Endothelial cell of umbilical vein (primary cell): ENCODE results near the gene DLGAP1. TPM values are rescaled to one million over a fixed set of nuclear protein-coding genes. Genes with fewer than 3 reads are reported as not detected.
A peak's percentile ranks its signal among the peaks of the same experiment; 100 is the strongest.

ENCODE experiments used
- BruUV-seq: library from RNA; stranded (reverse); fragments of 400-500 nt; replicated peaks from 2 replicates; lab custom pipeline; 2021; lab: Mats Ljungman, UMichigan
- CTCF ChIA-PET: fragments of 300-600, 350-600 bp; sonication (Branson Sonifier 250); formaldehyde crosslinking; loops from one replicate; lab custom pipeline; 2021; ENCODE audit warnings: antibody characterized with exemption, inconsistent platforms; lab: Charles Lee
- POLR2A ChIA-PET: fragments of 300-600, 350-600 bp; sonication (Branson Sonifier 250); formaldehyde crosslinking; loops from one replicate; lab custom pipeline; 2021; ENCODE audit warnings: antibody characterized with exemption, inconsistent platforms; lab: Charles Lee
- DNase-seq: peaks from one replicate; pipeline ENCODE4 v3.0.0-alpha.2; 2011; ENCODE audit warnings: low read depth, low spot score
- FAIRE-seq: peaks from 2 replicates; lab custom pipeline; 2011; peaks lifted over from hg19 to GRCh38; lab: Jason Lieb, UNC
- H2AFZ ChIP-seq: 2 replicates; pipeline ENCODE4 v1.6.0; 2012; ENCODE audit warnings: low read depth, low read length, control low read depth, inconsistent platforms
- H3K27ac ChIP-seq: 2 replicates; pipeline ENCODE4 v1.5.1; 2011; ENCODE audit warnings: low read depth, mild to moderate bottlenecking, control low read depth, low read length, moderate library complexity; ENCODE audit not compliant: insufficient read depth
- H3K27me3 ChIP-seq, 2 experiments: 2 replicates each; pipeline versions ENCODE4 v1.6.0 to v1.6.1; 2011; ENCODE audit warnings: low read length in 2 of 2, mixed read lengths in 1 of 2; ENCODE audit not compliant: control insufficient read depth in 2 of 2, insufficient read depth in 2 of 2
- H3K36me3 ChIP-seq, 2 experiments: 2 replicates in 1 of 2; 3 replicates in 1 of 2; pipeline ENCODE4 v1.5.1; 2011; ENCODE audit warnings: low read length in 2 of 2, mild to moderate bottlenecking in 1 of 2, moderate library complexity in 1 of 2; ENCODE audit not compliant: control insufficient read depth in 2 of 2, insufficient read depth in 2 of 2; ENCODE audit errors: extremely low read depth in 1 of 2
- H3K4me1 ChIP-seq: 3 replicates; pipeline ENCODE4 v1.5.1; 2011; ENCODE audit warnings: mild to moderate bottlenecking, low read length; ENCODE audit not compliant: control insufficient read depth, insufficient read depth; ENCODE audit errors: extremely low read depth
- H3K4me2 ChIP-seq: 2 replicates; pipeline ENCODE4 v1.6.1; 2011; ENCODE audit warnings: low read length, control low read depth, mixed read lengths; ENCODE audit not compliant: insufficient read depth
- H3K4me3 ChIP-seq, 3 experiments: fragments of 200-600 bp in 1 of 3; sonication (generic), shearing (Covaris generic) in 1 of 3; replicated peaks in 1 of 3; 2 replicates each; pipeline ENCODE4 v1.5.1; 2011 to 2016; ENCODE audit warnings: control low read depth in 3 of 3, low read length in 3 of 3, mild to moderate bottlenecking in 2 of 3, inconsistent platforms in 1 of 3, low read depth in 1 of 3, moderate library complexity in 1 of 3; ENCODE audit not compliant: insufficient read depth in 1 of 3
- H3K79me2 ChIP-seq: 2 replicates; pipeline ENCODE4 v1.6.0; 2012; ENCODE audit warnings: low read length, inconsistent platforms; ENCODE audit not compliant: control insufficient read depth, insufficient read depth
- H3K9ac ChIP-seq: replicated peaks from 2 replicates; pipeline ENCODE3; 2011; ENCODE audit warnings: low read length, control low read depth; ENCODE audit not compliant: insufficient read depth; ENCODE audit errors: extremely low read depth
- H3K9me1 ChIP-seq: replicated peaks from 3 replicates; pipeline ENCODE4 v1.6.0; 2011; ENCODE audit warnings: mild to moderate bottlenecking, low read length; ENCODE audit not compliant: control insufficient read depth, insufficient read depth; ENCODE audit errors: extremely low read depth
- H3K9me3 ChIP-seq: replicated peaks from 2 replicates; pipeline ENCODE4 v1.5.1; 2012; ENCODE audit warnings: low read length, inconsistent platforms; ENCODE audit not compliant: control insufficient read depth, insufficient read depth
- H4K20me1 ChIP-seq: replicated peaks from 2 replicates; pipeline ENCODE3; 2011; ENCODE audit warnings: mild to moderate bottlenecking, low read length; ENCODE audit not compliant: control insufficient read depth, insufficient read depth; ENCODE audit errors: extremely low read depth
- CTCF ChIP-seq, 2 donors: IDR thresholded peaks; 1 replicate in 1 of 2; 2 replicates in 1 of 2; pipeline ENCODE4 v1.5.1; 2011; ENCODE audit warnings: low read length in 2 of 2, mild to moderate bottlenecking in 2 of 2, moderate library complexity in 2 of 2, control low read depth in 1 of 2, inconsistent platforms in 1 of 2, low read depth in 1 of 2; ENCODE audit not compliant: insufficient read depth in 1 of 2; ENCODE audit errors: extremely low read depth in 1 of 2
- EZH2 ChIP-seq: IDR thresholded peaks from 2 replicates; pipeline ENCODE4 v1.6.1; 2012; ENCODE audit warnings: borderline replicate concordance, low read depth, mild to moderate bottlenecking, moderate library complexity, low read length, inconsistent platforms; ENCODE audit not compliant: severe bottlenecking
- FOS ChIP-seq: IDR thresholded peaks from 2 replicates; pipeline ENCODE4 v1.6.1; 2011; ENCODE audit warnings: mild to moderate bottlenecking, low read length, moderate library complexity, borderline replicate concordance; ENCODE audit not compliant: insufficient read depth
- GATA2 ChIP-seq: IDR thresholded peaks from 2 replicates; pipeline ENCODE4 v1.7.0; 2011; ENCODE audit warnings: low read depth, mild to moderate bottlenecking, moderate library complexity, mixed read lengths, low read length; ENCODE audit not compliant: insufficient read length, insufficient read depth
- MAX ChIP-seq: IDR thresholded peaks from 2 replicates; pipeline ENCODE4 v1.6.1; 2011; ENCODE audit not compliant: insufficient read depth, insufficient read length
- POLR2A ChIP-seq: IDR thresholded peaks from 2 replicates; pipeline ENCODE4 v1.6.1; 2012; ENCODE audit warnings: low read depth, mild to moderate bottlenecking, control low read depth, low read length
- dilution Hi-C: fragments of 300-500 bp; cut with MboI; formaldehyde crosslinking; loops from one replicate; pipeline ENCODE4 v1.15.0; 2019; ENCODE audit warnings: low sequenced_read_pairs; ENCODE audit not compliant: extremely low pct_ligation_motif_present
- intact Hi-C: fragments of 100-400 bp; cut with micrococcal nuclease; formaldehyde crosslinking; loops from one replicate; pipeline ENCODE4 v1.10.0; 2022
- polyA plus RNA-seq, 4 experiments: library from polyadenylated mRNA; depleted of rRNA in 3 of 4; stranded (reverse) in 3 of 4; unstranded in 1 of 4; fragments of >200 nt; gene quantifications; 2 replicates each; pipeline versions ENCODE4 v1.2.1 to v1.2.3, GENCODE V29; 2011 to 2012; ENCODE audit warnings: missing spikeins in 1 of 4
- total RNA-seq: library from RNA; stranded (reverse); gene quantifications from 2 replicates; pipeline ENCODE4 v1.2.3, GENCODE V29; 2021

DLGAP1 gene
- total and polyA plus RNA-seq, 2 donors (not counting 3 experiments of a cell fraction or from before 2014, with no cell fraction given) = 0.04 TPM; not detected in 1

- H3K4me3 ChIP-seq = peak overlapping the region in 1 of 3 experiments; percentile 92
- dilution Hi-C loops = loop anchor here (25.0 kb wide), 1 partner anchor 193 kb away; the partner anchor contains the start of gene MYL12B
Observed at GRCh38 chr18:3455090-3455635, 999.9 kb downstream of the DLGAP1 start.

More at GRCh38 chr18:3455090-3455635, 999.9 kb downstream of the DLGAP1 start:
- peak overlapping the region; percentile 96 for H3K9ac ChIP-seq
- intact Hi-C loops = loop anchor here (2.0 kb wide), 1 partner anchor 44 kb away; no protein-coding TSS in a partner anchor
- DNase-seq (no peak), FAIRE-seq (no peak)
- no peaks in the 10 kb centered on the region for H3K9me1 ChIP-seq
- peak overlapping the region; percentile 98 for H3K27ac ChIP-seq
- H3K27me3 ChIP-seq = no peaks in the 10 kb centered on the region
- H2AFZ ChIP-seq = no peak overlapping the region
- H3K4me1 ChIP-seq = peaks cover 54% of the 10 kb centered on the region
- POLR2A ChIA-PET = interaction anchor here (2.0 to 3.1 kb wide), 2 partner anchors 11 to 139 kb away, joined by 12 to 14 read pairs; no protein-coding TSS in a partner anchor
- no peak for TF ChIP-seq MAX
- TF ChIP-seq FOS = no peak
- no peak for TF ChIP-seq POLR2A
- no peak for TF ChIP-seq CTCF (IDR thresholded peaks at IDR 0.05; ENCODE audit: extremely low read depth in 1 of 2, insufficient read depth in 1 of 2, low read depth in 1 of 2, low read length in 2 of 2)
- no peak for TF ChIP-seq GATA2
- TF ChIP-seq EZH2 = no peak
- no peaks in the 10 kb centered on the region for H4K20me1 ChIP-seq
- CTCF ChIA-PET = interaction anchor here (0.7 to 6.0 kb wide), 20 partner anchors 8 to 543 kb away, joined by 3 to 61 read pairs (median 5); no protein-coding TSS in a partner anchor
- peak overlapping the region; percentile 98 for H3K4me2 ChIP-seq
- peaks cover 18 to 27% of the 10 kb centered on the region in 2 experiments for H3K36me3 ChIP-seq
- BruUV-seq = no TSS peak
- no peaks in the 10 kb centered on the region for H3K9me3 ChIP-seq
- H3K79me2 ChIP-seq = peaks cover 84% of the 10 kb centered on the region
